Neural progenitor cell (in vitro differentiated cells): ENCODE results near the gene TEX54. TPM values are rescaled to one million over a fixed set of nuclear protein-coding genes. Genes with fewer than 3 reads are reported as not detected.

Experiments
- DNase-seq: peaks from one replicate; pipeline ENCODE4 v3.0.0-alpha.2; 2016; ENCODE audit warnings: low spot score
- H2AFZ ChIP-seq: fragments of 200-600 bp; sonication (generic); replicated peaks from 2 replicates; pipeline ENCODE4 v1.6.1; 2016; ENCODE audit warnings: antibody characterized with exemption
- H3F3A ChIP-seq: fragments of 200-600 bp; sonication (generic); 2 replicates; pipeline ENCODE4 v1.6.1; 2016; ENCODE audit warnings: antibody characterized with exemption, low read depth
- H3K27ac ChIP-seq: fragments of 200-600 bp; sonication (generic); 2 replicates; pipeline ENCODE4 v1.5.1; 2016; ENCODE audit warnings: mild to moderate bottlenecking
- H3K27me3 ChIP-seq: fragments of 200-600 bp; sonication (generic); 2 replicates; pipeline ENCODE4 v1.6.1; 2016; ENCODE audit warnings: mild to moderate bottlenecking, moderate library complexity
- H3K36me3 ChIP-seq: fragments of 200-600 bp; sonication (generic); 2 replicates; pipeline ENCODE4 v1.5.1; 2016
- H3K4me1 ChIP-seq: fragments of 200-600 bp; sonication (generic); 2 replicates; pipeline ENCODE4 v1.6.1; 2016; ENCODE audit warnings: mixed run types
- H3K4me2 ChIP-seq: fragments of 200-600 bp; sonication (generic); 2 replicates; pipeline ENCODE4 v1.6.1; 2016
- H3K4me3 ChIP-seq: fragments of 200-600 bp; sonication (generic); 2 replicates; pipeline ENCODE4 v1.5.1; 2016
- H3K79me2 ChIP-seq: fragments of 200-600 bp; sonication (generic); 2 replicates; pipeline ENCODE4 v1.6.1; 2016; ENCODE audit warnings: low read depth
- H3K9ac ChIP-seq: fragments of 200-600 bp; sonication (generic); 2 replicates; pipeline ENCODE4 v1.6.1; 2016
- H3K9me3 ChIP-seq: fragments of 200-600 bp; sonication (generic); 2 replicates; pipeline ENCODE4 v1.5.1; 2016; ENCODE audit warnings: low read depth
- H4K20me1 ChIP-seq: fragments of 200-600 bp; sonication (generic); 2 replicates; pipeline ENCODE4 v1.6.1; 2016; ENCODE audit warnings: low read depth
- H3K27ac Mint-ChIP-seq: 3 replicates; pipeline ENCODE4 v1.8.0; 2021; ENCODE audit warnings: mixed read lengths
- H3K27me3 Mint-ChIP-seq: 2 replicates; pipeline ENCODE4 v1.8.0; 2022; ENCODE audit warnings: low read depth, mild to moderate bottlenecking, inconsistent platforms, moderate library complexity, mixed read lengths; ENCODE audit not compliant: insufficient read depth
- H3K36me3 Mint-ChIP-seq: 3 replicates; pipeline ENCODE4 v1.8.0; 2021; ENCODE audit warnings: mixed read lengths
- H3K4me1 Mint-ChIP-seq: 3 replicates; pipeline ENCODE4 v1.8.0; 2021; ENCODE audit warnings: mixed read lengths
- H3K4me3 Mint-ChIP-seq: 3 replicates; pipeline ENCODE4 v1.8.0; 2021; ENCODE audit warnings: mild to moderate bottlenecking, moderate library complexity, mixed read lengths
- H3K9me3 Mint-ChIP-seq: 3 replicates; pipeline ENCODE4 v1.8.0; 2020; ENCODE audit warnings: mixed read lengths
- CTCF ChIP-seq: fragments of 200-600 bp; sonication (generic); IDR thresholded peaks from 2 replicates; pipeline ENCODE4 v1.5.1; 2017; ENCODE audit warnings: antibody characterized with exemption, mild to moderate bottlenecking
- EZH2 ChIP-seq: fragments of 200-600 bp; sonication (generic); IDR thresholded peaks from 2 replicates; pipeline ENCODE4 v1.6.1; 2017; ENCODE audit warnings: antibody characterized with exemption, mild to moderate bottlenecking, moderate library complexity
- EZH2phosphoT487 ChIP-seq: fragments of 200-600 bp; sonication (generic); IDR thresholded peaks from 2 replicates; pipeline ENCODE4 v1.6.1; 2017; ENCODE audit warnings: antibody characterized with exemption
- total RNA-seq: library from RNA; depleted of rRNA; stranded (reverse); fragments of >200 nt; gene quantifications from 2 replicates; pipeline ENCODE4 v1.2.3, GENCODE V29; 2015; ENCODE audit warnings: low replicate concordance

The TEX54 gene
- total RNA-seq, 1 donor from 2014 or later: not detected

- H3K36me3 ChIP-seq: peaks cover 4% of the 10 kb centered on the region
These were observed 33.2 kb downstream of the TEX54 start for GRCh38 chr11:62799486-62799885.

GRCh38 chr11:62796281-62796680 is 36.4 kb downstream of the TEX54 start:
- H3K4me1 Mint-ChIP-seq: peaks cover 9% of the 10 kb centered on the region
- peaks cover 40% of the 10 kb centered on the region for H3K36me3 Mint-ChIP-seq
- H3K27ac Mint-ChIP-seq: no peak overlapping the region
- Histone ChIP-seq H3K9me3 (no peaks in the 10 kb centered on the region), H3K79me2 (peaks cover 5% of the 10 kb centered on the region), H3K9ac (no peak overlapping the region), H4K20me1 (peaks cover 5% of the 10 kb centered on the region), H3F3A (peaks cover 18% of the 10 kb centered on the region), H3K4me1 (no peaks in the 10 kb centered on the region), H3K36me3 (peaks cover 6% of the 10 kb centered on the region), H3K27ac (no peak overlapping the region), H3K27me3 (no peaks in the 10 kb centered on the region), H2AFZ (no peak overlapping the region), H3K4me3 (no peak overlapping the region), H3K4me2 (no peak overlapping the region)
- TF ChIP-seq EZH2phosphoT487 (no peak), CTCF (no peak), EZH2 (no peak)
- DNase-seq: no peak
- no peaks in the 10 kb centered on the region for H3K9me3 Mint-ChIP-seq
- H3K4me3 Mint-ChIP-seq: no peak overlapping the region
- peaks cover 6% of the 10 kb centered on the region for H3K27me3 Mint-ChIP-seq

More at GRCh38 chr11:62799486-62799885, 33.2 kb downstream of the TEX54 start:
- no peak overlapping the region for H3K4me3 ChIP-seq
- no peaks in the 10 kb centered on the region for H3F3A ChIP-seq
- H3K79me2 ChIP-seq: peaks cover 13% of the 10 kb centered on the region
- H4K20me1 ChIP-seq: peaks cover 17% of the 10 kb centered on the region
- no peak overlapping the region for H3K9ac ChIP-seq
- DNase-seq: no peak
- H3K4me2 ChIP-seq: no peak overlapping the region
- H3K27me3 Mint-ChIP-seq: peaks cover 2% of the 10 kb centered on the region
- TF ChIP-seq CTCF: no peak
- TF ChIP-seq EZH2phosphoT487: no peak
- TF ChIP-seq EZH2: no peak
- peaks cover 12% of the 10 kb centered on the region for H3K4me1 Mint-ChIP-seq
- H3K9me3 Mint-ChIP-seq: no peaks in the 10 kb centered on the region
- H3K4me1 ChIP-seq: no peaks in the 10 kb centered on the region
- H2AFZ ChIP-seq: no peak overlapping the region
- no peaks in the 10 kb centered on the region for H3K27me3 ChIP-seq
- H3K4me3 Mint-ChIP-seq: no peak overlapping the region
- H3K9me3 ChIP-seq: no peaks in the 10 kb centered on the region
- H3K36me3 Mint-ChIP-seq: peaks cover 54% of the 10 kb centered on the region
- no peak overlapping the region for H3K27ac ChIP-seq
- H3K27ac Mint-ChIP-seq: no peak overlapping the region

- H3K9me3 Mint-ChIP-seq: no peaks in the 10 kb centered on the region
- H3K4me2 ChIP-seq: no peak overlapping the region
These were observed 38.4 kb downstream of the TEX54 start for GRCh38 chr11:62794201-62794775.

More at GRCh38 chr11:62794201-62794775, 38.4 kb downstream of the TEX54 start:
- H3K36me3 Mint-ChIP-seq: peaks cover 41% of the 10 kb centered on the region
- H3K4me3 ChIP-seq: no peak overlapping the region
- H3K4me1 Mint-ChIP-seq: peaks cover 19% of the 10 kb centered on the region
- TF ChIP-seq EZH2phosphoT487: no peak
- TF ChIP-seq CTCF: no peak
- TF ChIP-seq EZH2: no peak
- H3K79me2 ChIP-seq: peaks cover 25% of the 10 kb centered on the region
- H3K4me3 Mint-ChIP-seq: no peak overlapping the region
- H3K27me3 ChIP-seq: no peaks in the 10 kb centered on the region
- H3K27ac ChIP-seq: no peak overlapping the region
- H4K20me1 ChIP-seq: peaks cover 12% of the 10 kb centered on the region
- H3K9ac ChIP-seq: no peak overlapping the region
- no peak for DNase-seq
- H3K27ac Mint-ChIP-seq: no peak overlapping the region
- H3K36me3 ChIP-seq: peaks cover 6% of the 10 kb centered on the region
- H2AFZ ChIP-seq: no peak overlapping the region
- peaks cover 36% of the 10 kb centered on the region for H3F3A ChIP-seq
- peaks cover 4% of the 10 kb centered on the region for H3K27me3 Mint-ChIP-seq
- no peaks in the 10 kb centered on the region for H3K9me3 ChIP-seq
- peaks cover 6% of the 10 kb centered on the region for H3K4me1 ChIP-seq
